ENCODE data around the gene MARK3. TPM values are rescaled to one million over a fixed set of nuclear protein-coding genes. Genes with fewer than 3 reads are reported as not detected.

The MARK3 gene
- total and polyA plus RNA-seq, 2 of the 4 experiments (the other 2 are of a cell fraction): 78.5 to 80.5 TPM

GRCh38 chr14:103528146-103528586 lies 143.0 kb downstream of the MARK3 start:
- H3K4me1 ChIP-seq (ENCODE audit: control insufficient read depth, insufficient read depth, low read length): peaks cover 11% of the 10 kb centered on the region
- H2BK120ac ChIP-seq (ENCODE audit: low read depth, low read length): peak overlapping the region; percentile 77
- CTCF ChIA-PET: interaction anchor here (1.2 to 1.3 kb wide), 2 partner anchors 10 to 12 kb away, joined by 3 to 5 read pairs; no protein-coding TSS in a partner anchor
- H3K9ac ChIP-seq (ENCODE audit: low read depth, low read length): peak overlapping the region; percentile 12; the same call in 1 of the 2 replicates
- no peak for DNase-seq
- no peak overlapping the region for H3K56ac ChIP-seq (ENCODE audit: extremely low read depth, insufficient read depth, low read length)
- WGBS, 2 experiments (ENCODE audit: extremely low coverage in 2 of 2, insufficient read length in 1 of 2): 68% methylated on average over 3 of the region's 10 CpGs; no CpG with 5 or more reads in 1 of the 2 experiments
- peak overlapping the region; percentile 16; the same call in 1 of the 2 replicates for H3K18ac ChIP-seq (ENCODE audit: low read depth, low read length)
- H2AFZ ChIP-seq (replicated peaks; ENCODE audit: low read length, poor library complexity): peak overlapping the region; percentile 91
- no peaks in the 10 kb centered on the region for H3K9me3 ChIP-seq (ENCODE audit: control insufficient read depth, insufficient read depth, low read length)
- H3K4me2 ChIP-seq (ENCODE audit: low read depth, low read length): peak overlapping the region; percentile 47
- POLR2A ChIA-PET (ENCODE audit: unreplicated experiment): no interaction called here
- peaks cover 13% of the 10 kb centered on the region for H3K9me1 ChIP-seq (ENCODE audit: insufficient read depth, low read length)
- H3K4ac ChIP-seq (ENCODE audit: low read depth, low read length): peak overlapping the region; percentile 87
- H3K36me3 ChIP-seq (ENCODE audit: control insufficient read depth, insufficient read depth, low read length): peaks cover 6% of the 10 kb centered on the region; the same call in 1 of the 2 replicates
- H4K20me1 ChIP-seq (ENCODE audit: insufficient read depth, low read length): peaks cover 26% of the 10 kb centered on the region
- H2BK5ac ChIP-seq (ENCODE audit: low read depth, low read length, poor library complexity, severe bottlenecking): peak overlapping the region; percentile 23
- H3K27ac ChIP-seq (ENCODE audit: insufficient read depth, low read length): peak overlapping the region; percentile 73
- peak overlapping the region; percentile 45; the same call in 1 of the 2 replicates for H3K4me3 ChIP-seq (ENCODE audit: insufficient read depth, low read depth, low read length)
- dilution Hi-C loops (cut with HindIII; ENCODE audit: low sequenced_read_pairs, unreplicated experiment): no loop called here
- BruUV-seq (replicated peaks): no TSS peak
- peak; percentile 25 for ATAC-seq (ENCODE audit: low read depth)
- H4K8ac ChIP-seq (ENCODE audit: low read depth in 2 of 2, low read length in 2 of 2): peak overlapping the region; percentile 86 to 91
- H4K5ac ChIP-seq (ENCODE audit: low read depth, low read length): peak overlapping the region; percentile 77
- in situ Hi-C loops (cut with MboI; ENCODE audit: low sequenced_read_pairs): no loop called here
- H3K27me3 ChIP-seq (ENCODE audit: control insufficient read depth, insufficient read depth, low read length): peaks cover 6% of the 10 kb centered on the region
- no peak overlapping the region; the same call in 2 of the 3 replicates for H2BK15ac ChIP-seq (ENCODE audit: low read depth, low read length)
- intact Hi-C loops (cut with micrococcal nuclease): no loop called here
- peak overlapping the region; percentile 85 for H2AK5ac ChIP-seq (ENCODE audit: low read depth, low read length)
- peaks cover 0 to 44% of the 10 kb centered on the region in 2 experiments; a peak in 3 of 4 replicates for H3K79me1 ChIP-seq (ENCODE audit: low read depth in 1 of 2, low read length in 2 of 2)
- H3K14ac ChIP-seq (replicated peaks; ENCODE audit: low read depth, low read length): peak overlapping the region; percentile 26; the same call in 1 of the 2 replicates
- H4K91ac ChIP-seq (ENCODE audit: insufficient read depth, low read depth, low read length): peak overlapping the region; percentile 50
- no peak overlapping the region for H3K23ac ChIP-seq (ENCODE audit: low read depth, low read length)
- peak overlapping the region; percentile 97 for H2AK9ac ChIP-seq (replicated peaks; ENCODE audit: low read depth, low read length, poor library complexity)
- no peak for TF ChIP-seq BHLHE40 (IDR thresholded peaks at IDR 0.05; ENCODE audit: low read depth, low read length)
- H2BK20ac ChIP-seq (ENCODE audit: low read depth, low read length): peak overlapping the region; percentile 32; the same call in 1 of the 2 replicates

Data from IMR-90 (cell line).